Kidney (tissue), 14 donors: ENCODE results near the gene LRRC4C. TPM values are rescaled to one million over a fixed set of nuclear protein-coding genes. Genes with fewer than 3 reads are reported as not detected.
"Not testable (repeated sequence)": the region's sequence is repeated elsewhere in the genome, so short reads cannot be mapped to it uniquely, and the experiment has no call there.

ENCODE experiments used
- DNase-seq, 5 donors: peaks; one replicate each; pipeline ENCODE4 v3.0.0-alpha.2; 2013 to 2020
- FAIRE-seq: peaks from 2 replicates; lab custom pipeline; 2012; peaks lifted over from hg19 to GRCh38; lab: Jason Lieb, UNC
- H3K27ac ChIP-seq, 2 donors: one replicate each; pipeline ENCODE4 v1.7.0; 2013; ENCODE audit warnings: low read depth in 2 of 2, low read length in 2 of 2, inconsistent platforms in 1 of 2
- H3K27me3 ChIP-seq: one replicate; pipeline ENCODE4 v1.7.1; 2013; ENCODE audit warnings: low read length, inconsistent platforms; ENCODE audit not compliant: control insufficient read depth, insufficient read depth
- H3K36me3 ChIP-seq, 3 donors: one replicate each; pipeline versions ENCODE4 v1.7.0 to v1.7.1; 2013; ENCODE audit warnings: low read length in 3 of 3, control low read depth in 1 of 3, inconsistent platforms in 1 of 3; ENCODE audit not compliant: insufficient read depth in 3 of 3, control insufficient read depth in 2 of 3
- H3K4me1 ChIP-seq, 3 donors: one replicate each; pipeline versions ENCODE4 v1.7.0 to v1.7.1; 2013; ENCODE audit warnings: low read length in 3 of 3, inconsistent platforms in 1 of 3, low read depth in 1 of 3; ENCODE audit not compliant: control insufficient read depth in 2 of 3, insufficient read depth in 2 of 3
- H3K4me3 ChIP-seq, 3 donors: one replicate each; pipeline versions ENCODE4 v1.7.0 to v1.8.1; 2013; ENCODE audit warnings: low read length in 3 of 3, control low read depth in 1 of 3, inconsistent platforms in 1 of 3
- H3K9ac ChIP-seq, 3 donors: one replicate each; pipeline versions ENCODE4 v1.7.0 to v1.7.1; 2013; ENCODE audit warnings: low read length in 3 of 3, control low read depth in 1 of 3, inconsistent platforms in 1 of 3
- H3K9me3 ChIP-seq, 3 donors: one replicate each; pipeline versions ENCODE4 v1.7.0 to v1.7.1; 2013; ENCODE audit warnings: low read length in 3 of 3, control low read depth in 1 of 3, inconsistent platforms in 1 of 3; ENCODE audit not compliant: control insufficient read depth in 2 of 3, insufficient read depth in 1 of 3
- CTCF ChIP-seq: IDR thresholded peaks from 3 replicates; pipeline ENCODE4 v1.5.1; 2012; ENCODE audit warnings: mild to moderate bottlenecking, moderate library complexity, borderline replicate concordance; ENCODE audit not compliant: insufficient read depth; ENCODE audit errors: extremely low read depth
- intact Hi-C: fragments of 100-400 bp; cut with DNase I; formaldehyde crosslinking; loops from one replicate; pipeline ENCODE4 v1.11.1; 2022
- polyA plus RNA-seq: library from polyadenylated mRNA; stranded (reverse); fragments of 350-450 nt; fragmentation: Illumina TruSeq; extraction: RNeasy Lipid Tissue Mini Kit (QIAGEN cat#74804); gene quantifications from one replicate; pipeline ENCODE4 v1.2.3, GENCODE V29; 2014; ENCODE audit warnings: low read depth, low replicate concordance; ENCODE audit not compliant: insufficient read depth
- total RNA-seq: library from RNA; stranded (reverse); fragmentation: NEBNext Ultra II Directional; extraction: Animal tissue kit (Norgen Biotek cat#: 25700); gene quantifications from one replicate; pipeline ENCODE4 v1.2.1, GENCODE V29; 2021
- donor health status: control.
- donor health status: control.
- donor health status: control.
- donor health status: control.
- donor health status: control.
- donor health status: DM: yes; HTN: yes; CAD: no.
- donor health status: Normal renal cell carcinoma (clear cell type).

LRRC4C gene
- total and polyA plus RNA-seq, 2 donors from 2014 or later: 0.26 to 1.6 TPM

- Histone ChIP-seq H3K27ac (no peak overlapping the region), H3K36me3 (no peaks in the 10 kb centered on the region), H3K9me3 (no peaks in the 10 kb centered on the region), H3K4me1 (no peaks in the 10 kb centered on the region), H3K4me3 (no peak overlapping the region), H3K9ac (no peak overlapping the region), H3K27me3 (no peaks in the 10 kb centered on the region)
- intact Hi-C loops: no loop called here
- DNase-seq (no peak), FAIRE-seq (no peak)
- no peak for TF ChIP-seq CTCF
Observed at GRCh38 chr11:40175980-40176379, 1283.5 kb downstream of the LRRC4C start.

GRCh38 chr11:40170078-40170477 lies 1289.4 kb downstream of the LRRC4C start:
- Histone ChIP-seq H3K4me3 (no peak overlapping the region), H3K9me3 (no peaks in the 10 kb centered on the region), H3K27me3 (no peaks in the 10 kb centered on the region), H3K9ac (no peak overlapping the region), H3K36me3 (no peaks in the 10 kb centered on the region), H3K27ac (no peak overlapping the region), H3K4me1 (peaks cover 0 to 2% (median 0%) of the 10 kb centered on the region in 3 donors)
- intact Hi-C loops: no loop called here
- DNase-seq (peak in 2 of 5 donors; percentile 35 to 66), FAIRE-seq (no peak)
- TF ChIP-seq CTCF: no peak

GRCh38 chr11:40168414-40168813 lies 1291.0 kb downstream of the LRRC4C start:
- intact Hi-C loops: no loop called here
- Histone ChIP-seq H3K4me1 (peaks cover 0 to 2% (median 0%) of the 10 kb centered on the region in 3 donors), H3K9ac (no peak overlapping the region), H3K4me3 (no peak overlapping the region), H3K36me3 (no peaks in the 10 kb centered on the region), H3K27ac (no peak overlapping the region), H3K9me3 (no peaks in the 10 kb centered on the region), H3K27me3 (no peaks in the 10 kb centered on the region)
- FAIRE-seq (no peak), DNase-seq (peak in 1 of 5 donors; percentile 37)
- TF ChIP-seq CTCF: no peak

- H3K9me3 ChIP-seq, DNase-seq, H3K36me3 ChIP-seq, H3K27me3 ChIP-seq, intact Hi-C loops, H3K9ac ChIP-seq, FAIRE-seq, H3K27ac ChIP-seq, H3K4me1 ChIP-seq, H3K4me3 ChIP-seq: not testable (repeated sequence)
Observed at GRCh38 chr11:40167805-40168204, 1291.6 kb downstream of the LRRC4C start.
